T-helper 9 cell (primary cell): Measurements from ENCODE around the gene SNX11.

Source experiments
- DNase-seq: peaks from one replicate; pipeline ENCODE4 v3.0.0-alpha.2; 2020

The SNX11 gene

GRCh38 chr17:48137656-48138055 lies 30.1 kb downstream of the SNX11 start:
- DNase-seq, result no peak

DNA sequence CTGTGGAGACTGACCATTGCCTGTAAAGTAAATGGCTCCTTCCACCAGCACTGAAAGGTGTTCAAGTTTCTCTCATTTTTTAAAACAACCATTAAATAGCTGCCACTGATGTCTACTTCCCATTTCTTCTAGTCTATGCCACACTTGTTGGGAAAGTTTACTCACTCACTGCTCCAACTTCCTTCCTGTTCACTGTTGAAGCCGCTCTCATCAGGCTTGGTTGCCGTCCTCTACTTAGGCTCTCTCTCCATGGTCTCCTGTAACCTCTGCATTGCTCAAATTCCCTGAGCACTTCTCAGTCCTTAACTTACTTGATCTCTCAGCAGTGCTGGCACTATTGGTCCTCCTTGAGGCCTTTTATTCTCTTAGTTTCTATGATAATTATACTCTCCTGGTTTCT lies 32.4 kb downstream of the SNX11 start:
- no peak for DNase-seq

DNA sequence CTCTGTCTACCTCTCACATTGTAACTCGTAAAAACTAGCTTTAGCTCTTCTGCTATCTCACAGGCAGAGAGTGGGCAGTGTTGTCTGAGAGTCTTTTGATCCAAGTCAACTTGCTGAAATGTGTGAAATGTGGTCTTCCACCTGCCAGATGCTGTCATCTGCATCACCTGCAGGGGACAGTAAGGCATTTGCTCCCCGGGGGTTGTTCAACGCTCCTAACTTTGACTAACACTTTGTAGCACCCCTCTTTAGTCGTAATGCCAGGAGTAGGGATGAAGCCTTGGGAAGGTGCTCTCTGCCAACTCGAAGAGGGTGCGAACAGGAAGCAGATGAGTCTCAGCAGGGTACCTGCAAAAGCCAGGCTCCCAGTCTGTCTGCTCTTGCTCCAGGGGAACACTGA lies 36.1 kb downstream of the SNX11 start:
- no peak for DNase-seq

- DNase-seq, result no peak
These were observed 36.7 kb downstream of the SNX11 start for GRCh38 chr17:48144231-48144630.

GRCh38 chr17:48144976-48145798 lies 37.6 kb downstream of the SNX11 start:
- DNase-seq, result no peak

GRCh38 chr17:48148029-48148770 lies 40.6 kb downstream of the SNX11 start:
- DNase-seq, result no peak

GRCh38 chr17:48148854-48149786 lies 41.6 kb downstream of the SNX11 start:
- DNase-seq, result no peak

DNA sequence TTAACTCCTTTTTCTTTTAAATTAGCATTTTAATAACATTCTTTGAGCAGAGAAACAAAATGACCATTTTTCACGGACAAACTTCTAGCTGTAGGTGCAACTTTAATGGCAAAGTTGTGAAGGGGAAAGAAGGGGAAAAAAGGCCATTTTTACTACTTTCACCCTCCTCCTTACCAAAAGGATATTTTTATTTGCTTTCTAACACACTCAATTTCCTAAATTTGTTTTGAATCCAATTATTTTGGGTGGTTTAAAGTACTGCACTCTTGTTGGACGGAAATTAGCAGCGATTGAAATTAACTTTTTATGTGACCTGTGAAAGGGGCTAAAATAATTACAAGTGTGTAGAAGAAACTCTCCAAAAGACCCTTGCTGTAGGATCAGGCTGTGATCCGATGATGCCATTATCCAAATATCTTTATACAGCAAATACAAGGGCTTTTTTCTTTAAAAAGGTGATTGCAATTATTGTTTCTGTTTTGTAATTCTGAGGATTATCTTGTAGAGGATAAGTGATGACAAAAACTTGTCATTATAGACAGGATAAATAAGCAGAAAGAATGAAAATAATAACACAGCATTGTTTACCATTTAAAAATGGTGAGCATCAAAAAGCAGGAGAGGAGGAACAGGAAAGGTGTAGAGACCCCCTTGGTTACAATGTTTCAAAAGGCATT lies 42.4 kb downstream of the SNX11 start:
- no peak for DNase-seq

DNA sequence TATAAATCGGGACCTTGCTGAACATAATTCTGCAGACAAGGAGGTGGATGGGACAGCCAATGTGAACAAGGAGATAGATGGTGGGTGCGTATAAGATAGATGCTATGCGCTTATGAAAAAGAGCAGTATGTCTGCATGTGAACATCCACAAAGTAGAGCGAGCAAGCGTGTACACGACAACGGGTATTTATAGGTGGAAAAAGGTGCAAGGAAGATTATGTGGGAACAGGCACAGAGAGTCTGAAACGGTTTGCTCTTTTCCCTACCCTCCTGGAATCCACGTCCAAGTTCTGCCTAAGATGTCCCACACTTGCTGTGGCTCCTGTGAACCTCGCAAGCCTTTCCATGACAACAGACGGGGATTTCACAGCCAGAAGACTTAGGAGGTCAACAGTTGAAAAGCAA lies 43.0 kb downstream of the SNX11 start:
- no peak for DNase-seq

- DNase-seq, result no peak
These were observed 43.7 kb downstream of the SNX11 start for GRCh38 chr17:48151220-48151619.

DNA sequence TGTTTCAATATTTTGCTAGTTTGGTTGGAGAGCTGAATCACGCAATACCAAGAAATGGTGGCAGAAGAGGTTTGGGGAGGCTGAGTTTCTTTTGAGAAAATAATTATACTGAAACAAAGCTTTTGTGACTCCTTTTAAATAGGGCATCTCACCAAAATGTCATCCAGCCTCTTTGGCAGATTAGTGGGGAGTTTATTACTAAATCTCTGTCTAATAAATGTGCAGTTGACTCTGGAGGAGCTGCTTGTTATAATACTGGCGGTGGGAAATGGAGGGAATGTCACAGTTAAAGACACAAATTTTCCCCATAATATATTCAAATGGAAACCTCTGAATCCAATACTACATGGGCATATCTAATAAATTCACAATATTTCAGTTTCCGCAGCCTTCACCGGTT lies 44.7 kb downstream of the SNX11 start:
- DNase-seq, result no peak

GRCh38 chr17:48153691-48154358 lies 46.3 kb downstream of the SNX11 start:
- no peak for DNase-seq

DNA sequence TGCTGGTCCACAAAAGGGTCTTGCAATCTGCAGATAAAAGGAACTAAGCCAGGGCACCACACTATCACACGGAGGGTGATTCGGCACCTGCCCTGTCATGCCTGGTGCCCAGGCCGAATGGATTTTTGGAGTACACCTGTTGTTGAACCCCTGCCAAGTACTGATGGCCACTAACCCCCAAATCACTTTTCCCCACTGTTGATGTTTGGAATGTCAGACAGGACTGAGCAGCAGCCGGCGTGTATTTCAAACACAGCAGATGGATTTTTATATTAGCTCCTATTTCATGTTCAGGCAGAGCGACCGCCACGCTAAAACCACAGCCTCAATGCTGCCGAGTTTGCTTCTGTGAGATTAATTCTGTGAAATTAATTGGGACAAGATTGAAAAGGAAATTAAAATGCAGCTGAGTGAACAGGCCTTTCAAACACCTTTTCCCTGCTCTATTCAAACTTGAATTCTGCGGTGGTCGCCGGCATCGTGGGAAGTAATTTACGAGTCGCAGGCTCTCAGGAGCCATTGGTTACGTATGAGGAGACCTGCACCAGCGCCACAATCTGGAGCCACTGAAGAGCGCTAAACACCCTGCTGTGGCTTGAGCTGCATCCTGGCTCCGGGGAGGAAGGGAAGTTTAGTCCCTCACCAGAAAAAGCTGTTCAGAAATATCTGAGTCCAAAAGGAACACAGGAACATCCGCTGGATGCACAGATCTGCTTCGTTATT lies 48.5 kb downstream of the SNX11 start:
- no peak for DNase-seq

DNA sequence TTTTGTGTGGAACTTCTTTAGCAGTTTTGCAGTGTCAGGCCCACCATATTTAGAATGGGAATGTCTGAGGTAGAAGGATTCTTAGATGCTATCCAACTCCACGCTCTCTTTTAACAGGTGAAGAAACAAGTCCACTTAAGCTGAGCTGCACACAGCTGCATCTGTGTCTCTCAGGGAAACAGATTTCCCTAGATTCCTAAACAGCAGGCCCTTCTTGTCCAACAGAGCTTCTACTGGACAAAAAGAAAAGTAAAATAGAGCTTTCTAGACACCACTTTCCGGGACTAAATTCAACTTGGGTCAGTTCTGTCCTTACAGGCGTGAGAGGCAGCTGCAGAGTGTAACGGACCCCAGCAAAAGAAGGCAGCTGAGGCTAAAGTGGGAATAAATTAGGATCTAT lies 51.7 kb downstream of the SNX11 start:
- no peak for DNase-seq

DNA sequence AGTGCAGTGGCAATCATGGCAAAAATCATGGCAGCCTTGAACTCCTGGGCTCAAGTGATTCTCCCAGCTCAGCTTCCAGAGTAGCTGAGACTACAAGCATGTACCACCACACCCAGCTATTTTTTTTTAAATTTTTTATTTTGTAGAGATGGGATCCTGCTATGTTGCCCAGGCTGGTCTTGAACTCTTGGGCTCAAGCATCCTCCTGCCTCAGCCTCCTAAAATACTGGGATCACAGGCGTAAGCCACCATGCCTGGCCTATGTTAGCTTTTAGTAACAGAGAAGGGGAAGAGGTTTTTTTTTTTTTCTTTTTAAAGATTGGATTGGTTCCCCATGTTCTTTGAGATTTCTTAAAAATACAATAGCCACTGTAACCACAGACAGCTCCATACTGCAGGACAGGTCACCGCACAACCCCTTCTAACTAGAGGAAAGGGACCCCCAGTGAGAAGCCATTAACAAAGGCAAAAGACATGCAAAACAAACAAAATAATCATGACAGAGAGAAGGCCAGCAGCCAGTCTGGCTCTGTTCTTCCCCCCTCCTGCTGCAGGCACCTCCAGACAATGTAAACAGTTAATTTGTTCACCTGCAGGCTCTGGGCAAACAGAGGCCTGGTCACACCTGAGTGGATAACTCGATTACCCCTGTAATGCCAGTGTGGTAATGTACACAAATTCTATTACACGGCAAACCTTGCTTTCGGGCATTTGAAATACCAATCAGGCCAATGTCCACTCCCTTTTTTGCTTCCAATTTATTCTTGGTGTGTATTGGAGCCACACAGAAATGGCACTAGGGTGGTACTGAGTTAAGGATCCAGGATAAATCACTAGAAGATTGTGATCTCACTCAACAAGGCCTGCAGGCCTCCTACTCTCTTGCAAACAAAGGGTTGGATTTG lies 52.9 kb downstream of the SNX11 start:
- DNase-seq, result no peak

DNA sequence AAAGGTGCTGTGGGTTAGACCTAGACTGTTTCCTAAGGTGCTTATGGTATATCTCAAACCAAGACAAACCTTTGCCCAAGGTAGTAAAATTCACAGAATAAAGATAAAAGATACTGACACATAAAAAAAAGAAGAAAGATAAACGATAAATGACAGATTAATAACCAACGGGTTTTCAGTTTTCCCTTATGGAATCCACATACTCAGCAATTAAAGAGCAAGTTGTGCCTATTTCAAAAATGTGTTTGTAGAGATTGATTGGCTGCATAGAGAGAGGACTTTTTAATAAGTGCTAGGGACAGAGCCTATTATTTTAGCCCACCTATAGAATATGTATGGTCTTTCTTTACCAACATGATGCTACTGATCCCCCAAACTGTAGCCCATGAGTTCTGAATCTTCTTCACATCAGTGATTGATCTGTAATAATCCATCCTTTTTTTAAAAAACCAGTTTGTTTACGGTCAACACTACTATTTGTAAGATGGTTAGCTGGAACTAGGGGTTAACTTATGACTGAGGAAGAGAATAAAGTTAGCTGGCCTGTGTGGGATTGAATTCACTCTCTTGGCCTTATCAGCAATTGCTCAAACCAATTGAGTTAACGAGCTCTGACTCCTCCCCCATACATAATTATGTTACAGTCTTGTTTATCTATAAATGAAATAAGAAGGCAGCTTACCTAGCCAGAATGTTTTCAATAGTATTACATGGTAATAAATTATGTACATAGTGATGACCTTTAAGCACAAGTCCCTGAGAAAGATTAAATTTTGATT lies 53.8 kb downstream of the SNX11 start:
- no peak for DNase-seq

GRCh38 chr17:48162306-48162934 lies 54.9 kb downstream of the SNX11 start:
- DNase-seq, result no peak

- no peak for DNase-seq
These were observed 55.5 kb downstream of the SNX11 start for GRCh38 chr17:48162946-48163506.

DNA sequence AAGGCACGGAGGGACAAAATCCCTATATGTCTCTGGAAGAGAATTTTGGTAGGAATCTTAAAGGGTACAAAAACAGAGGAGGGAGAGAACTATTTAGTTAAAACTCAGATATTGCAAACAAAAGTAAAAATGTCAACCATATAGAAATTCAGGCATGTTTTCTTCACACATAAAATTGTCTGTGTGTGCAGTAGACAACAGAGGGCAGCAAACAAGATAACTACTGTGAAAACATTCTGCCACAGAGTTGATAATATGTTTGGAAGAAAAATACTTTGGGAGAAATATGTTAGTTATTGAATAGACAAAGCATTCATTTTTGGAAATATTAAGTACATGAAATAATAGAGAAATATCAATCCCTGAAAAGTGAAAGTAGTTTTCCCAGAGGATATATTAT lies 56.2 kb downstream of the SNX11 start:
- DNase-seq, result no peak
